IPS-NIHi11 (cell line): ENCODE results near the gene GPR149.
A peak's percentile ranks its signal among the peaks of the same experiment; 100 is the strongest.
"Not testable (repeated sequence)": the region's sequence is repeated elsewhere in the genome, so short reads cannot be mapped to it uniquely, and the experiment has no call there.

Source experiments
- DNase-seq: peaks from one replicate; pipeline ENCODE4 v3.0.0; 2012; ENCODE audit warnings: mixed read lengths, low spot score

GPR149 gene

GRCh38 chr3:154430014-154430413 lies at the start of gene GPR149:
GPR149 (minus strand) TSS chr3:154430190; CDS start chr3:154429615, 575 bp downstream.
- DNase-seq: peak; percentile 41

GRCh38 chr3:154473769-154474168 lies 43.8 kb upstream of the GPR149 start:
- no peak for DNase-seq

- no peak for DNase-seq
These were observed 39.6 kb upstream of the GPR149 start for GRCh38 chr3:154469585-154469984.

GRCh38 chr3:154464440-154465190 lies 34.6 kb upstream of the GPR149 start:
- DNase-seq: no peak

GRCh38 chr3:154458560-154458959 lies 28.6 kb upstream of the GPR149 start:
- DNase-seq: no peak

GRCh38 chr3:154439081-154439480 lies 9.1 kb upstream of the GPR149 start:
- not testable (repeated sequence) for DNase-seq

GRCh38 chr3:154431043-154431442 lies 1.1 kb upstream of the GPR149 start:
- no peak for DNase-seq

GRCh38 chr3:154428286-154429206 lies 1.4 kb downstream of the GPR149 start:
- DNase-seq: peak; percentile 34

GRCh38 chr3:154427685-154428285 lies 2.2 kb downstream of the GPR149 start:
- DNase-seq: peak; percentile 37

- no peak for DNase-seq
These were observed 7.3 kb downstream of the GPR149 start for GRCh38 chr3:154422694-154423093.

GRCh38 chr3:154421083-154421482 lies 8.9 kb downstream of the GPR149 start:
- DNase-seq: peak; percentile 17

GRCh38 chr3:154398084-154398967 lies 31.7 kb downstream of the GPR149 start:
- DNase-seq: no peak

GRCh38 chr3:154389861-154390260 lies 40.1 kb downstream of the GPR149 start:
- DNase-seq: no peak

GRCh38 chr3:154384479-154384878 lies 45.5 kb downstream of the GPR149 start:
- DNase-seq: no peak

- no peak for DNase-seq
These were observed 51.7 kb downstream of the GPR149 start for GRCh38 chr3:154378311-154378710.

- DNase-seq: no peak
These were observed 62.8 kb downstream of the GPR149 start for GRCh38 chr3:154367221-154367620.

GRCh38 chr3:154364849-154365248 lies 65.1 kb downstream of the GPR149 start:
- DNase-seq: no peak

- DNase-seq: no peak
These were observed 68.9 kb downstream of the GPR149 start for GRCh38 chr3:154361099-154361498.

GRCh38 chr3:154356009-154356408 lies 74.0 kb downstream of the GPR149 start:
- no peak for DNase-seq

GRCh38 chr3:154349223-154349622 lies 80.8 kb downstream of the GPR149 start:
- no peak for DNase-seq

GRCh38 chr3:154345422-154346122 lies 84.4 kb downstream of the GPR149 start:
- no peak for DNase-seq
